Body of pancreas (tissue), 4 donors: ENCODE data around the gene STK39.

Source experiments
- POLR2A ChIP-seq, 3 donors: fragments of 450-650 bp; IDR thresholded peaks; one replicate each; pipeline ENCODE4 v1.6.1; 2016; ENCODE audit warnings: antibody characterized with exemption in 3 of 3, mild to moderate bottlenecking in 2 of 3
- TF ChIP-seq, protein P1 (sequence below), 7 experiments: fragments of 450-650 bp in 4 of 7; fragments of 200-600 bp in 3 of 7; sonication (generic) in 3 of 7; IDR thresholded peaks; one replicate each; pipeline ENCODE4 v1.5.1; 2016 to 2019; ENCODE audit warnings: antibody characterized with exemption in 7 of 7

- TF ChIP-seq, protein P1, sequence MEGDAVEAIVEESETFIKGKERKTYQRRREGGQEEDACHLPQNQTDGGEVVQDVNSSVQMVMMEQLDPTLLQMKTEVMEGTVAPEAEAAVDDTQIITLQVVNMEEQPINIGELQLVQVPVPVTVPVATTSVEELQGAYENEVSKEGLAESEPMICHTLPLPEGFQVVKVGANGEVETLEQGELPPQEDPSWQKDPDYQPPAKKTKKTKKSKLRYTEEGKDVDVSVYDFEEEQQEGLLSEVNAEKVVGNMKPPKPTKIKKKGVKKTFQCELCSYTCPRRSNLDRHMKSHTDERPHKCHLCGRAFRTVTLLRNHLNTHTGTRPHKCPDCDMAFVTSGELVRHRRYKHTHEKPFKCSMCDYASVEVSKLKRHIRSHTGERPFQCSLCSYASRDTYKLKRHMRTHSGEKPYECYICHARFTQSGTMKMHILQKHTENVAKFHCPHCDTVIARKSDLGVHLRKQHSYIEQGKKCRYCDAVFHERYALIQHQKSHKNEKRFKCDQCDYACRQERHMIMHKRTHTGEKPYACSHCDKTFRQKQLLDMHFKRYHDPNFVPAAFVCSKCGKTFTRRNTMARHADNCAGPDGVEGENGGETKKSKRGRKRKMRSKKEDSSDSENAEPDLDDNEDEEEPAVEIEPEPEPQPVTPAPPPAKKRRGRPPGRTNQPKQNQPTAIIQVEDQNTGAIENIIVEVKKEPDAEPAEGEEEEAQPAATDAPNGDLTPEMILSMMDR (IDR thresholded peaks at IDR 0.05): no peak
- no peak for TF ChIP-seq POLR2A (IDR thresholded peaks at IDR 0.05)
These were observed 216.4 kb downstream of the STK39 start for GRCh38 chr2:168030862-168031624.
